Measurements from ENCODE around the gene IRGM. TPM values are rescaled to one million over a fixed set of nuclear protein-coding genes. Genes with fewer than 3 reads are reported as not detected.

The IRGM gene
- total and polyA plus RNA-seq, 4 donors, result 0.02 to 0.08 TPM; not detected in 2

DNA sequence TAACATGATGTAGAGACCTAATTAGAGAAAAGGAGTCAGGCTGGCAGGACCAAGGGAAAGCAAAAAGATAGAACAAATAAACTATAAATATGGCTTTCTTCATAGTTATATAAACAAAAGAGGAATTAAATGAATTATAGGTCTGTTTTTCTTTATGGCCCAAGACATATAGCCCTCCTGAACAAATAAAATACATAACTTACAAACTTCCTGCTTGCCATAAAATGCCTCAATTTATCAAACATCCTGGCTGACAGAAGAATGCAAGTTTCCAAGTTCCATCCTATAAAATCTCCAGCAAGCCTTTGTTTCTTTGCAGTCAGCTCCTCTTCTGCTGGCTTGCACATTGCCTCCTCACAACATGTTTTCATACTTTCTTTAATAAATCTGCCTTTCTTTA lies 31.3 kb upstream of the IRGM start:
- DNase-seq (ENCODE audit: low spot score), result no peak
- no peaks in the 10 kb centered on the region for H3K4me1 ChIP-seq (ENCODE audit: control insufficient read depth in 4 of 4, insufficient read depth in 4 of 4, low read length in 3 of 4)
- no peaks in the 10 kb centered on the region for H3K36me3 ChIP-seq (ENCODE audit: control insufficient read depth in 4 of 4, insufficient read depth in 3 of 4, low read depth in 1 of 4, low read length in 3 of 4)
- no peak overlapping the region for H3K9ac ChIP-seq (ENCODE audit: low read depth in 1 of 2, low read length in 2 of 2)
- no peak overlapping the region for H3K4me3 ChIP-seq (ENCODE audit: low read depth in 1 of 3, low read length in 3 of 3)
- H3K9me3 ChIP-seq (ENCODE audit: control insufficient read depth in 4 of 4, low read length in 3 of 4), result peaks cover 0 to 9% (median 7%) of the 10 kb centered on the region in 4 donors
- TF ChIP-seq RXRA (IDR thresholded peaks at IDR 0.05) (no peak), MAX (IDR thresholded peaks at IDR 0.05) (no peak), HNF4A (conservative IDR thresholded peaks at IDR 0.05) (no peak), ATF3 (IDR thresholded peaks at IDR 0.05) (no peak), EGR1 (IDR thresholded peaks at IDR 0.05; ENCODE audit: low read depth in 2 of 2) (no peak), RAD21 (IDR thresholded peaks at IDR 0.05) (no peak), ZBTB33 (IDR thresholded peaks at IDR 0.05) (no peak), YY1 (IDR thresholded peaks at IDR 0.05) (no peak), FOXA2 (IDR thresholded peaks at IDR 0.05) (no peak), HNF4G (IDR thresholded peaks at IDR 0.05) (no peak), GABPA (IDR thresholded peaks at IDR 0.05 in 1 of 2, conservative IDR thresholded peaks at IDR 0.05 in 1 of 2) (no peak), TAF1 (conservative IDR thresholded peaks at IDR 0.05) (no peak), SP1 (IDR thresholded peaks at IDR 0.05) (no peak), REST (IDR thresholded peaks at IDR 0.05) (no peak), FOXA1 (IDR thresholded peaks at IDR 0.05) (no peak), JUND (IDR thresholded peaks at IDR 0.05) (no peak), NR2F2 (IDR thresholded peaks at IDR 0.05) (no peak)
- TF ChIP-seq, protein P1, sequence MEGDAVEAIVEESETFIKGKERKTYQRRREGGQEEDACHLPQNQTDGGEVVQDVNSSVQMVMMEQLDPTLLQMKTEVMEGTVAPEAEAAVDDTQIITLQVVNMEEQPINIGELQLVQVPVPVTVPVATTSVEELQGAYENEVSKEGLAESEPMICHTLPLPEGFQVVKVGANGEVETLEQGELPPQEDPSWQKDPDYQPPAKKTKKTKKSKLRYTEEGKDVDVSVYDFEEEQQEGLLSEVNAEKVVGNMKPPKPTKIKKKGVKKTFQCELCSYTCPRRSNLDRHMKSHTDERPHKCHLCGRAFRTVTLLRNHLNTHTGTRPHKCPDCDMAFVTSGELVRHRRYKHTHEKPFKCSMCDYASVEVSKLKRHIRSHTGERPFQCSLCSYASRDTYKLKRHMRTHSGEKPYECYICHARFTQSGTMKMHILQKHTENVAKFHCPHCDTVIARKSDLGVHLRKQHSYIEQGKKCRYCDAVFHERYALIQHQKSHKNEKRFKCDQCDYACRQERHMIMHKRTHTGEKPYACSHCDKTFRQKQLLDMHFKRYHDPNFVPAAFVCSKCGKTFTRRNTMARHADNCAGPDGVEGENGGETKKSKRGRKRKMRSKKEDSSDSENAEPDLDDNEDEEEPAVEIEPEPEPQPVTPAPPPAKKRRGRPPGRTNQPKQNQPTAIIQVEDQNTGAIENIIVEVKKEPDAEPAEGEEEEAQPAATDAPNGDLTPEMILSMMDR (IDR thresholded peaks at IDR 0.05; ENCODE audit: low read depth, low read length, missing input control), result no peak
- no peak overlapping the region for H3K27ac ChIP-seq (ENCODE audit: low read depth in 1 of 2, low read length in 2 of 2)
- no peaks in the 10 kb centered on the region for H3K27me3 ChIP-seq (ENCODE audit: control insufficient read depth in 4 of 4, insufficient read depth in 4 of 4, low read length in 3 of 4)
